ENCODE measurements around the gene EGFR.

The EGFR gene

GRCh38 chr7:55177589-55178261 lies 158.9 kb downstream of the EGFR start:
- Histone ChIP-seq H3K4me2 (ENCODE audit: low read length) (no peak overlapping the region), H3K27ac (ENCODE audit: low read length) (no peak overlapping the region), H2AFZ (ENCODE audit: low read depth, low read length) (no peak overlapping the region), H3K36me3 (replicated peaks; ENCODE audit: low read depth, low read length) (no peaks in the 10 kb centered on the region), H3K9me3 (ENCODE audit: insufficient read depth, low read length) (no peaks in the 10 kb centered on the region), H3K4me1 (ENCODE audit: low read length) (0 out of 2 replicates have a peak, but pooled peaks cover 7% of the 10 kb centered on the region), H4K20me1 (ENCODE audit: insufficient read depth, low read length) (no peaks in the 10 kb centered on the region), H3K4me3 (ENCODE audit: low read length) (no peak overlapping the region), H3K9ac (ENCODE audit: low read length) (no peak overlapping the region), H3K79me2 (ENCODE audit: low read length) (no peaks in the 10 kb centered on the region), H3K27me3 (ENCODE audit: low read depth, low read length) (no peaks in the 10 kb centered on the region)
- TF ChIP-seq EZH2phosphoT487 (IDR thresholded peaks at IDR 0.05; ENCODE audit: low read depth) (no peak), CTCF (IDR thresholded peaks at IDR 0.05; ENCODE audit: low read depth, low read length) (no peak)

GRCh38 chr7:55178292-55178862 lies 159.6 kb downstream of the EGFR start:
- Histone ChIP-seq H3K27ac (ENCODE audit: low read length) (no peak overlapping the region), H3K9ac (ENCODE audit: low read length) (no peak overlapping the region), H3K36me3 (replicated peaks; ENCODE audit: low read depth, low read length) (no peaks in the 10 kb centered on the region), H2AFZ (ENCODE audit: low read depth, low read length) (no peak overlapping the region), H3K4me1 (ENCODE audit: low read length) (peaks cover 14% of the 10 kb centered on the region; the same call in 1 of the 2 replicates), H3K4me2 (ENCODE audit: low read length) (no peak overlapping the region), H4K20me1 (ENCODE audit: insufficient read depth, low read length) (no peaks in the 10 kb centered on the region), H3K9me3 (ENCODE audit: insufficient read depth, low read length) (no peaks in the 10 kb centered on the region), H3K27me3 (ENCODE audit: low read depth, low read length) (no peaks in the 10 kb centered on the region), H3K4me3 (ENCODE audit: low read length) (no peak overlapping the region), H3K79me2 (ENCODE audit: low read length) (no peaks in the 10 kb centered on the region)
- no peak for TF ChIP-seq CTCF (IDR thresholded peaks at IDR 0.05; ENCODE audit: low read depth, low read length)

GRCh38 chr7:55178863-55179773 lies 160.3 kb downstream of the EGFR start:
- Histone ChIP-seq H3K36me3 (replicated peaks; ENCODE audit: low read depth, low read length) (no peaks in the 10 kb centered on the region), H2AFZ (ENCODE audit: low read depth, low read length) (no peak overlapping the region), H3K27me3 (ENCODE audit: low read depth, low read length) (no peaks in the 10 kb centered on the region), H3K9me3 (ENCODE audit: insufficient read depth, low read length) (no peaks in the 10 kb centered on the region), H3K4me3 (ENCODE audit: low read length) (no peak overlapping the region), H3K79me2 (ENCODE audit: low read length) (no peaks in the 10 kb centered on the region), H3K9ac (ENCODE audit: low read length) (no peak overlapping the region), H4K20me1 (ENCODE audit: insufficient read depth, low read length) (no peaks in the 10 kb centered on the region), H3K4me2 (ENCODE audit: low read length) (no peak overlapping the region), H3K4me1 (ENCODE audit: low read length) (peaks cover 14% of the 10 kb centered on the region; the same call in 1 of the 2 replicates), H3K27ac (ENCODE audit: low read length) (no peak overlapping the region)
- TF ChIP-seq CTCF (IDR thresholded peaks at IDR 0.05; ENCODE audit: low read depth, low read length) (no peak), EZH2phosphoT487 (IDR thresholded peaks at IDR 0.05; ENCODE audit: low read depth) (no peak)
